Measurements from ENCODE around the gene CAPN12. TPM values are rescaled to one million over a fixed set of nuclear protein-coding genes. Genes with fewer than 3 reads are reported as not detected.

The CAPN12 gene
- total and polyA plus RNA-seq, 2 of the 4 experiments (the other 2 are of a cell fraction) = 0.18 to 0.97 TPM

DNA sequence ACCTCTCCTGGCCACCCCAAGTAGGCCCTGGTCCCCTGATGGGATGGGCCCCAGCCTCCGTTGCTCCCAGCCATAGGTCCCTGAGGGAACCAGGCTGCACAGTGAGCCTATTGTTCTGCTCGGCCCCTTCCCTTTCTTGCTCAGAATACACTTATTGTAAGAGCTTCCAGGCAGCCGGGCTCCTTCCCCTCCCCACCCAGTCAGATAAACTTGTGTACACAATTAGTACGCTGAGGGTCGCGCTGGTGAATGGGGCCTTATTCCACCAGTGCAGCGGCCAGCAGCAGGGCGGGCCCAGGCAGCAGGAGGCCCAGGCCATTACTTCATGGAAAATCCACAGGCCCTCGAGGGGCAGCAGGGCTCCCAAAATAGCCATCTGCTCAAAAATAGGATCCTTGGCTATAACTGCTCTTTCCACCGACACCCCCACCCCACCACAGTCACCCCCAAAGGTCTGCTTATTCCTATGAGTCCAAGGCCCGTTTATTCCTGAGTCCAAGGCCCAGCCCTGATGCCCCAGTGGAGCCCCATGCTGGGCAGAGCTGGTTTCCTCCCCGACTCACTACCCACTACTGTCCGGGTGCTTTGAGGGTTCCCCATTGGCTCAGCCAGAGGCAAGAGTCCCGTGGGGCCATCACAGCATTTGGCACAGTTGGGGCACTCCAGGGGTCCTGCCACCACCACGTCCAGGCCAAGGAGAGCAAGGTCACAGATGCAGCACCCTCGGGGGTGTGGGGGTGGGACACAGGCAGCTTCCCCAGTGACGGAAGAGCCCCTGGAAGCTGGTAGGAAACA is 22.1 kb downstream of the CAPN12 start:
- ChIA-PET POLR2A (ENCODE audit: unreplicated experiment) (no interaction called here), CTCF (no interaction called here)
- BruUV-seq (replicated peaks) = no TSS peak
- Histone ChIP-seq H2AFZ (replicated peaks; ENCODE audit: low read length, poor library complexity) (no peak overlapping the region), H3K4me1 (ENCODE audit: control insufficient read depth, insufficient read depth, low read length) (peaks cover 7% of the 10 kb centered on the region; the same call in 1 of the 2 replicates), H3K14ac (replicated peaks; ENCODE audit: low read depth, low read length) (no peak overlapping the region), H2BK5ac (ENCODE audit: low read depth, low read length, poor library complexity, severe bottlenecking) (peak overlapping the region; percentile 37), H2BK15ac (ENCODE audit: low read depth, low read length) (no peak overlapping the region), H3K4me3 (ENCODE audit: insufficient read depth, low read depth, low read length) (no peak overlapping the region), H3K27ac (ENCODE audit: insufficient read depth, low read length) (no peak overlapping the region), H2AK9ac (replicated peaks; ENCODE audit: low read depth, low read length, poor library complexity) (peak overlapping the region; percentile 39), H3K23ac (ENCODE audit: low read depth, low read length) (no peak overlapping the region), H4K8ac (ENCODE audit: low read depth in 2 of 2, low read length in 2 of 2) (no peak overlapping the region), H4K91ac (ENCODE audit: insufficient read depth, low read depth, low read length) (no peak overlapping the region), H3K56ac (ENCODE audit: extremely low read depth, insufficient read depth, low read length) (no peak overlapping the region), H3K9me1 (ENCODE audit: insufficient read depth, low read length) (peaks cover 9% of the 10 kb centered on the region; the same call in 1 of the 2 replicates), H3K4me2 (ENCODE audit: low read depth, low read length) (no peak overlapping the region), H4K5ac (ENCODE audit: low read depth, low read length) (no peak overlapping the region), H2BK20ac (ENCODE audit: low read depth, low read length) (no peak overlapping the region), H3K9me3 (ENCODE audit: control insufficient read depth, insufficient read depth, low read length) (no peaks in the 10 kb centered on the region), H2BK120ac (ENCODE audit: low read depth, low read length) (no peak overlapping the region), H3K27me3 (ENCODE audit: control insufficient read depth, insufficient read depth, low read length) (no peaks in the 10 kb centered on the region), H3K9ac (ENCODE audit: low read depth, low read length) (no peak overlapping the region), H3K36me3 (ENCODE audit: control insufficient read depth, insufficient read depth, low read length) (peaks cover 96% of the 10 kb centered on the region), H3K18ac (ENCODE audit: low read depth, low read length) (no peak overlapping the region), H3K79me1 (ENCODE audit: low read depth in 1 of 2, low read length in 2 of 2) (peaks cover 42 to 83% of the 10 kb centered on the region in 2 experiments), H2AK5ac (ENCODE audit: low read depth, low read length) (no peak overlapping the region), H3K4ac (ENCODE audit: low read depth, low read length) (no peak overlapping the region), H4K20me1 (ENCODE audit: insufficient read depth, low read length) (peaks cover 39% of the 10 kb centered on the region)
- no peak for TF ChIP-seq RFX5 (IDR thresholded peaks at IDR 0.05; ENCODE audit: low read depth, low read length)
- TF ChIP-seq RAD21 (IDR thresholded peaks at IDR 0.05; ENCODE audit: low read length) = no peak
- no peak for TF ChIP-seq USF2 (IDR thresholded peaks at IDR 0.05; ENCODE audit: low read depth, low read length)
- TF ChIP-seq MAFK (IDR thresholded peaks at IDR 0.05; ENCODE audit: low read depth, low read length) = no peak
- ATAC-seq (ENCODE audit: low read depth) = no peak
- dilution Hi-C loops (cut with HindIII; ENCODE audit: low sequenced_read_pairs, unreplicated experiment) (no loop called here), in situ Hi-C loops (cut with MboI; ENCODE audit: low sequenced_read_pairs) (no loop called here), intact Hi-C loops (cut with micrococcal nuclease) (no loop called here)
- no peak for DNase-seq
- 73% methylated on average over 12 of the region's 17 CpGs; no CpG with 5 or more reads in 1 of the 2 experiments for WGBS, 2 experiments (ENCODE audit: extremely low coverage in 2 of 2, insufficient read length in 1 of 2)

Measured in IMR-90 (cell line).